ENCODE data around the gene UBE2D3.

The UBE2D3 gene

GRCh38 chr4:102858828-102859464 lies 31.6 kb upstream of the UBE2D3 start:
- no peak overlapping the region for H3K4me3 ChIP-seq (ENCODE audit: low read length)
- no peak for DNase-seq (ENCODE audit: low read depth)
- H3K36me3 ChIP-seq (ENCODE audit: control insufficient read depth, insufficient read depth, low read length, severe bottlenecking) = no peaks in the 10 kb centered on the region
- H3K27me3 ChIP-seq (replicated peaks; ENCODE audit: control insufficient read depth, insufficient read depth, low read length) = no peaks in the 10 kb centered on the region
- H3K9ac ChIP-seq (ENCODE audit: low read length) = no peak overlapping the region
- H3K4me1 ChIP-seq (ENCODE audit: control insufficient read depth, insufficient read depth, low read length) = no peaks in the 10 kb centered on the region
- H3K9me3 ChIP-seq (ENCODE audit: control insufficient read depth, low read length) = peaks cover 13% of the 10 kb centered on the region

DNA sequence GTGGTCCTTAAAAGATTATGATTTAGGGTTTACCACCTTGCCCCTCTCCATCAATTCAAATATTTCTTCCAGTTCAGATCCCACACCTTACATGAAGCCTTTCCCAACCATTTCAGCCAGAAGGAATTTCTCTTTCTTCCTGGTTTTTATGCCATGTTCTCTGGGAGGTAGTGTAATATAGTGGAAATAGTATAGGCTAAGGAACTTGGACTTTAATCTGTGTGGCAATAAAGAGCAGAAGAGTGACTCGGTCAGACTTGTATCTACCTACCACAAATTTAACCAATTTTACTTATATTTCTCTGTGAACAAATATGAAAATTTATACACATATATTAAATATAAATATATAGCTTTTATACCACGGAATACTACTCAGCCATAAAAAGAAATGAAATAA lies 23.0 kb upstream of the UBE2D3 start:
- Histone ChIP-seq H3K4me1 (ENCODE audit: control insufficient read depth, insufficient read depth, low read length) (no peaks in the 10 kb centered on the region), H3K36me3 (ENCODE audit: control insufficient read depth, insufficient read depth, low read length, severe bottlenecking) (no peaks in the 10 kb centered on the region), H3K9ac (ENCODE audit: low read length) (no peak overlapping the region)

DNA sequence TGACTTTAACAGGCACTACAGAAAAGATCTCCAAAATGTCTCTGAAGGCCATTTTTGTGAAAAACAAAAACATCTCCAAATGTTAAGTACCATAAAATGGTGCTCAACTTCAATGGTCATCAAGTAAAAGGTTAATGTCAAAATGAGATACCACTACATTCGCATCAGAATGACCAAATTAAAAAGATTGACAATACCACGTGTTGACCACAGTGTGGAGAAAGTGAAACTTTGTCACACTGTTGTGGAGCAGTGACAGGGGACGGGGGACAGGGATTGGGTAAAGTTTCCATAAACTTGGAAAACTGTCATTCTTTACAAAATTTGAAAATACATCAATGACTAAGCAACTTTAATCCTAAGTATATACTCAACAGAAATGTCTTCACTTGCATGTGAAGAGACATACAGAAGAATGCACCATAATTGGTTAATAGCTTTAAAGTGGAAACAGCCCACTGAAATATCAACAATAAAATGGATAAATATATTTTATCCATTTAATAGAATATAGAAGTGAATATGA lies 22.3 kb upstream of the UBE2D3 start:
- Histone ChIP-seq H3K4me1 (ENCODE audit: control insufficient read depth, insufficient read depth, low read length) (no peaks in the 10 kb centered on the region), H3K9ac (ENCODE audit: low read length) (no peak overlapping the region), H3K27me3 (replicated peaks; ENCODE audit: control insufficient read depth, insufficient read depth, low read length) (no peaks in the 10 kb centered on the region), H3K4me3 (ENCODE audit: low read length) (no peak overlapping the region), H3K9me3 (ENCODE audit: control insufficient read depth, low read length) (no peaks in the 10 kb centered on the region), H3K36me3 (ENCODE audit: control insufficient read depth, insufficient read depth, low read length, severe bottlenecking) (no peaks in the 10 kb centered on the region)
- DNase-seq (ENCODE audit: low read depth) = no peak

More for the DNA sequence above, 23.0 kb upstream of the UBE2D3 start:
- Histone ChIP-seq H3K4me3 (ENCODE audit: low read length) (no peak overlapping the region), H3K9me3 (ENCODE audit: control insufficient read depth, low read length) (no peaks in the 10 kb centered on the region), H3K27me3 (replicated peaks; ENCODE audit: control insufficient read depth, insufficient read depth, low read length) (no peaks in the 10 kb centered on the region)
- no peak for DNase-seq (ENCODE audit: low read depth)

GRCh38 chr4:102847687-102848086 lies 20.3 kb upstream of the UBE2D3 start:
- Histone ChIP-seq H3K9ac (ENCODE audit: low read length) (no peak overlapping the region), H3K36me3 (ENCODE audit: control insufficient read depth, insufficient read depth, low read length, severe bottlenecking) (peaks cover 6% of the 10 kb centered on the region), H3K9me3 (ENCODE audit: control insufficient read depth, low read length) (no peaks in the 10 kb centered on the region), H3K27me3 (replicated peaks; ENCODE audit: control insufficient read depth, insufficient read depth, low read length) (no peaks in the 10 kb centered on the region), H3K4me3 (ENCODE audit: low read length) (no peak overlapping the region), H3K4me1 (ENCODE audit: control insufficient read depth, insufficient read depth, low read length) (no peaks in the 10 kb centered on the region)
- DNase-seq (ENCODE audit: low read depth) = no peak

DNA sequence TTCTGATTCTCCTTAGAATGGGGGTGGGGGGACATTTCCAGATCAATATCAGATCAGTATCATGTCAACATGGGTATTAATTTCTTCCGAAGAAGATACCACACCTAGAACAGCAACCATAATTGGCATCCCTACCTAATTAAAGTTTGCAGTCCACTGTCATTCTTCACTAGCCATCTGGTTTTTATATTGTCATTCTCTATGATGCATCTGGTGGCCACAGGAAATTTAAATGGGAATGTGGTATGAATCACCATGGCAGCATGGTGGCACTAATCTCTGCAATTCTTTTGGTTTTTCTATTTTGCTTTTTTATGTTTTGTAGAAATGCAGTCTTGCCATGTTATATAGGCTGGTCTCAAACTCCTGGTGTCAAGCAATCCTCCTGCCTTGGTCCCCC lies 16.6 kb upstream of the UBE2D3 start:
- no peaks in the 10 kb centered on the region for H3K4me1 ChIP-seq (ENCODE audit: control insufficient read depth, insufficient read depth, low read length)
- H3K9ac ChIP-seq (ENCODE audit: low read length) = no peak overlapping the region
- H3K4me3 ChIP-seq (ENCODE audit: low read length) = no peak overlapping the region
- H3K36me3 ChIP-seq (ENCODE audit: control insufficient read depth, insufficient read depth, low read length, severe bottlenecking) = peaks cover 13% of the 10 kb centered on the region
- no peaks in the 10 kb centered on the region for H3K9me3 ChIP-seq (ENCODE audit: control insufficient read depth, low read length)
- no peaks in the 10 kb centered on the region for H3K27me3 ChIP-seq (replicated peaks; ENCODE audit: control insufficient read depth, insufficient read depth, low read length)
- DNase-seq (ENCODE audit: low read depth) = no peak

DNA sequence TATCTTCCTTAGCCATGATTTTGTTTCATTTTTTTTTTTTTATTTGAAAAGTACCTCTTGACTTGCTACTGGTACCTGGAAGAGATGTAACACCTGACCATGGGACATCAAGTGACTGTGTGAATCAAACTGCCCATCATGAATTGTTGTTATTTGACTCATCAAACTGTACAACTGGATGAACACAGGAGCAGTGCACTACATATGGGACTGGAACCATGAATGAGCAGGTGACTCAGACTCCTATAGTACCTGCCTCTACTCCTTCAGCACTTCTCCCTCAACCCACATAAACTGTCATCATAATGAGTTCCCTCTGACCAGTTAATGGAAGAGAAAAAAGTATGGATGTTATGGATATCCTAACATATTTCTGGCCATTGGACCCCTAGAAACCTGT lies 15.9 kb upstream of the UBE2D3 start:
- H3K9me3 ChIP-seq (ENCODE audit: control insufficient read depth, low read length) = no peaks in the 10 kb centered on the region
- H3K27me3 ChIP-seq (replicated peaks; ENCODE audit: control insufficient read depth, insufficient read depth, low read length) = no peaks in the 10 kb centered on the region
- no peaks in the 10 kb centered on the region for H3K4me1 ChIP-seq (ENCODE audit: control insufficient read depth, insufficient read depth, low read length)
- H3K4me3 ChIP-seq (ENCODE audit: low read length) = no peak overlapping the region
- no peak overlapping the region for H3K9ac ChIP-seq (ENCODE audit: low read length)
- peaks cover 13% of the 10 kb centered on the region for H3K36me3 ChIP-seq (ENCODE audit: control insufficient read depth, insufficient read depth, low read length, severe bottlenecking)
- DNase-seq (ENCODE audit: low read depth) = no peak

- Histone ChIP-seq H3K4me3 (ENCODE audit: low read length) (no peak overlapping the region), H3K36me3 (ENCODE audit: control insufficient read depth, insufficient read depth, low read length, severe bottlenecking) (peaks cover 13% of the 10 kb centered on the region), H3K9ac (ENCODE audit: low read length) (no peak overlapping the region), H3K9me3 (ENCODE audit: control insufficient read depth, low read length) (no peaks in the 10 kb centered on the region), H3K4me1 (ENCODE audit: control insufficient read depth, insufficient read depth, low read length) (no peaks in the 10 kb centered on the region), H3K27me3 (replicated peaks; ENCODE audit: control insufficient read depth, insufficient read depth, low read length) (no peaks in the 10 kb centered on the region)
- no peak for DNase-seq (ENCODE audit: low read depth)
Observed at GRCh38 chr4:102842367-102842766, 15.0 kb upstream of the UBE2D3 start.

- no peak overlapping the region for H3K9ac ChIP-seq (ENCODE audit: low read length)
- DNase-seq (ENCODE audit: low read depth) = no peak
- no peaks in the 10 kb centered on the region for H3K27me3 ChIP-seq (replicated peaks; ENCODE audit: control insufficient read depth, insufficient read depth, low read length)
- peaks cover 7% of the 10 kb centered on the region for H3K36me3 ChIP-seq (ENCODE audit: control insufficient read depth, insufficient read depth, low read length, severe bottlenecking)
- H3K9me3 ChIP-seq (ENCODE audit: control insufficient read depth, low read length) = no peaks in the 10 kb centered on the region
- H3K4me3 ChIP-seq (ENCODE audit: low read length) = no peak overlapping the region
- no peaks in the 10 kb centered on the region for H3K4me1 ChIP-seq (ENCODE audit: control insufficient read depth, insufficient read depth, low read length)
Observed at GRCh38 chr4:102836596-102836995, 9.2 kb upstream of the UBE2D3 start.

DNA sequence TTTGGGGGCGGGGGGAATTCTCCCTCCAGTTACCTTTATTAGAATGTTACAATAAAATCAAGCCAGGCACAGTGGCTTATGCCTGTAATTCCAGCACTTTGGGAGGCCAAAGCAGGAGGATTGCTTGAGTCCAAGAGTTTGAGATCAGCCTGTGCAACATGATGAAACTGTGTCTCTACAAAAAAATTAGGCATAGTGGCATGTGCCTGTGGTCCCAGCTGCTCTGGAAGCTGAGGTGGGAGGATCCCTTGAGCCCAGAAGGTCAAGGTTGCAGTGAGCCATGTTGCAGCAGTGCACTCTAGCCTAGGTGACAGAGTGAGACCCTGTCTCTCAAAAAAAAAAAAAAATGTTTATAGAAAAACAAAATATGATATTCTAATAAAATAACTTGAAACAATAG lies 5.3 kb upstream of the UBE2D3 start:
- no peak overlapping the region for H3K9ac ChIP-seq (ENCODE audit: low read length)
- no peaks in the 10 kb centered on the region for H3K9me3 ChIP-seq (ENCODE audit: control insufficient read depth, low read length)
- no peak overlapping the region for H3K4me3 ChIP-seq (ENCODE audit: low read length)
- H3K27me3 ChIP-seq (replicated peaks; ENCODE audit: control insufficient read depth, insufficient read depth, low read length) = no peaks in the 10 kb centered on the region
- no peak for DNase-seq (ENCODE audit: low read depth)
- H3K4me1 ChIP-seq (ENCODE audit: control insufficient read depth, insufficient read depth, low read length) = peaks cover 12% of the 10 kb centered on the region
- H3K36me3 ChIP-seq (ENCODE audit: control insufficient read depth, insufficient read depth, low read length, severe bottlenecking) = no peaks in the 10 kb centered on the region

- DNase-seq (ENCODE audit: low read depth) = no peak
- Histone ChIP-seq H3K4me1 (ENCODE audit: control insufficient read depth, insufficient read depth, low read length) (peaks cover 12% of the 10 kb centered on the region), H3K27me3 (replicated peaks; ENCODE audit: control insufficient read depth, insufficient read depth, low read length) (no peaks in the 10 kb centered on the region), H3K9ac (ENCODE audit: low read length) (no peak overlapping the region), H3K4me3 (ENCODE audit: low read length) (no peak overlapping the region), H3K36me3 (ENCODE audit: control insufficient read depth, insufficient read depth, low read length, severe bottlenecking) (no peaks in the 10 kb centered on the region), H3K9me3 (ENCODE audit: control insufficient read depth, low read length) (no peaks in the 10 kb centered on the region)
Observed at GRCh38 chr4:102832105-102832504, 4.8 kb upstream of the UBE2D3 start.

DNA sequence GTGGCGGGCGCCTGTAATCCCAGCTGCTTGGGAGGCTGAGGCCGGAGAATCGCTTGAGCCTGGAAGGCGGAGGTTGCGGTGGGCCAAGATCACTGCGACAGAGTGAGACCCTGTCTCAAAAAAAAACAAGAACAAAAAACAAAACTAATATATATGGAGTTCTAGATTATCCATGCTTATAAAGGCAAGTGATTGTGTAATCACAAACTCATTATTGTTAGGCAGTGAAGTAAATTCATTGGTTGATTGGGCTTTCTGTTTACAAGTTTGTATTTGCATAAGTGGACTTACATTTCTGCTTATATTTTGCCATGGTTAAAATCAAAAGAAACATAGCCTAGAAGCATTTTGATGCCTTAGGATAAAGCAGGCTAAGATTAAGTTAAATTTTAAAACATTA lies 2.5 kb upstream of the UBE2D3 start:
- Histone ChIP-seq H3K9ac (ENCODE audit: low read length) (no peak overlapping the region), H3K27me3 (replicated peaks; ENCODE audit: control insufficient read depth, insufficient read depth, low read length) (no peaks in the 10 kb centered on the region), H3K4me1 (ENCODE audit: control insufficient read depth, insufficient read depth, low read length) (peaks cover 12% of the 10 kb centered on the region), H3K9me3 (ENCODE audit: control insufficient read depth, low read length) (no peaks in the 10 kb centered on the region), H3K36me3 (ENCODE audit: control insufficient read depth, insufficient read depth, low read length, severe bottlenecking) (no peaks in the 10 kb centered on the region), H3K4me3 (ENCODE audit: low read length) (peak overlapping the region; percentile 93)
- no peak for DNase-seq (ENCODE audit: low read depth)

- no peaks in the 10 kb centered on the region for H3K36me3 ChIP-seq (ENCODE audit: control insufficient read depth, insufficient read depth, low read length, severe bottlenecking)
- no peak for DNase-seq (ENCODE audit: low read depth)
- H3K9me3 ChIP-seq (ENCODE audit: control insufficient read depth, low read length) = no peaks in the 10 kb centered on the region
- peak overlapping the region; percentile 93 for H3K4me3 ChIP-seq (ENCODE audit: low read length)
- peaks cover 17% of the 10 kb centered on the region for H3K4me1 ChIP-seq (ENCODE audit: control insufficient read depth, insufficient read depth, low read length)
- no peaks in the 10 kb centered on the region for H3K27me3 ChIP-seq (replicated peaks; ENCODE audit: control insufficient read depth, insufficient read depth, low read length)
- H3K9ac ChIP-seq (ENCODE audit: low read length) = peak overlapping the region; percentile 94
Observed at GRCh38 chr4:102828497-102828808, 1.1 kb upstream of the UBE2D3 start.

Measured in adipocyte (in vitro differentiated cells).